K562 (cell line): Measurements from ENCODE around the gene DHX32.
"Not testable (repeated sequence)": the region's sequence is repeated elsewhere in the genome, so short reads cannot be mapped to it uniquely, and the experiment has no call there.

ENCODE experiments used
- ATF2 ChIP-seq: sonication (generic); formaldehyde crosslinking; IDR thresholded peaks from 2 replicates; pipeline ENCODE4 v1.8.1; 2022; ENCODE audit warnings: missing genetic modification reagents
- ATF6 ChIP-seq: sonication (generic); formaldehyde crosslinking; IDR thresholded peaks from 2 replicates; pipeline ENCODE4 v1.4.0; 2020; ENCODE audit warnings: mild to moderate bottlenecking, missing genetic modification reagents
- CTCF ChIP-seq, 3 experiments: IDR thresholded peaks in 2 of 3; conservative IDR thresholded peaks in 1 of 3; 2 replicates each; pipeline ENCODE4 v1.5.1; 2011 to 2012; ENCODE audit warnings: low read length in 3 of 3, mild to moderate bottlenecking in 3 of 3, control low read depth in 2 of 3, improper control_type of control experiment in 1 of 3, inconsistent platforms in 1 of 3, low read depth in 1 of 3, mixed read lengths in 1 of 3, moderate library complexity in 1 of 3; ENCODE audit not compliant: insufficient read depth in 2 of 3
- GTF2A2 ChIP-seq: IDR thresholded peaks from 2 replicates; pipeline ENCODE4 v1.6.1; 2016; ENCODE audit warnings: mild to moderate bottlenecking, missing genetic modification characterization, missing compliant biosample characterization
- NFIC ChIP-seq: fragments of 450-650 bp; IDR thresholded peaks from 2 replicates; pipeline ENCODE4 v1.6.1; 2017; ENCODE audit warnings: mild to moderate bottlenecking, inconsistent platforms
- POLR2A ChIP-seq: fragments of 450-650 bp; conservative IDR thresholded peaks from 2 replicates; pipeline ENCODE4 v1.6.1; 2016
- POLR3G ChIP-seq: IDR thresholded peaks from 2 replicates; pipeline ENCODE4 v1.6.1; 2011; ENCODE audit not compliant: insufficient read length, insufficient replicate concordance; ENCODE audit errors: extremely low read depth
- SAFB ChIP-seq: fragments of 200-400 bp; formaldehyde crosslinking; IDR thresholded peaks from 2 replicates; pipeline ENCODE4 v1.6.1; 2017; ENCODE audit warnings: low read depth, low read length, borderline replicate concordance
- STAT6 ChIP-seq: sonication (generic); formaldehyde crosslinking; IDR thresholded peaks from 2 replicates; pipeline ENCODE4 v1.8.1; 2023; ENCODE audit warnings: mild to moderate bottlenecking, missing genetic modification reagents
- ZBTB2 ChIP-seq: fragments of 450-650 bp; IDR thresholded peaks from 2 replicates; pipeline ENCODE4 v1.6.1; 2016; ENCODE audit warnings: antibody characterized with exemption
- ZFP36 ChIP-seq: fragments of 150-350 bp; IDR thresholded peaks from 2 replicates; pipeline ENCODE4 v1.6.1; 2018; ENCODE audit warnings: low read length, low read depth; ENCODE audit not compliant: partially characterized antibody

- not testable (repeated sequence) for TF ChIP-seq POLR2A; CTCF (IDR thresholded peaks at IDR 0.05 in 2 of 3, conservative IDR thresholded peaks at IDR 0.05 in 1 of 3; ENCODE audit: insufficient read depth in 2 of 3, low read depth in 1 of 3, low read length in 3 of 3); ATF6 (CRISPR knock-in tag); POLR3G; ZFP36; SAFB; GTF2A2 (tag); NFIC; ATF2 (CRISPR knock-in tag); ZBTB2; STAT6 (CRISPR knock-in tag)
Measured at GRCh38 chr10:125905069-125905994, 24.2 kb upstream of the DHX32 start.
